C4-2B (cell line): ENCODE results near the gene RSAD2.

Experiments
- ZFX ChIP-seq: fragments of 450-650 bp; IDR thresholded peaks from 2 replicates; pipeline ENCODE4 v1.6.1; 2017
- TF ChIP-seq, protein P1 (sequence below): fragments of 450-650 bp; conservative IDR thresholded peaks from 2 replicates; pipeline ENCODE4 v1.5.1; 2017; ENCODE audit warnings: mild to moderate bottlenecking

GRCh38 chr2:6838673-6839319 is 38.8 kb upstream of the RSAD2 start:
- TF ChIP-seq, protein P1, sequence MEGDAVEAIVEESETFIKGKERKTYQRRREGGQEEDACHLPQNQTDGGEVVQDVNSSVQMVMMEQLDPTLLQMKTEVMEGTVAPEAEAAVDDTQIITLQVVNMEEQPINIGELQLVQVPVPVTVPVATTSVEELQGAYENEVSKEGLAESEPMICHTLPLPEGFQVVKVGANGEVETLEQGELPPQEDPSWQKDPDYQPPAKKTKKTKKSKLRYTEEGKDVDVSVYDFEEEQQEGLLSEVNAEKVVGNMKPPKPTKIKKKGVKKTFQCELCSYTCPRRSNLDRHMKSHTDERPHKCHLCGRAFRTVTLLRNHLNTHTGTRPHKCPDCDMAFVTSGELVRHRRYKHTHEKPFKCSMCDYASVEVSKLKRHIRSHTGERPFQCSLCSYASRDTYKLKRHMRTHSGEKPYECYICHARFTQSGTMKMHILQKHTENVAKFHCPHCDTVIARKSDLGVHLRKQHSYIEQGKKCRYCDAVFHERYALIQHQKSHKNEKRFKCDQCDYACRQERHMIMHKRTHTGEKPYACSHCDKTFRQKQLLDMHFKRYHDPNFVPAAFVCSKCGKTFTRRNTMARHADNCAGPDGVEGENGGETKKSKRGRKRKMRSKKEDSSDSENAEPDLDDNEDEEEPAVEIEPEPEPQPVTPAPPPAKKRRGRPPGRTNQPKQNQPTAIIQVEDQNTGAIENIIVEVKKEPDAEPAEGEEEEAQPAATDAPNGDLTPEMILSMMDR: no peak
- no peak for TF ChIP-seq ZFX
